NCI-H446 treated with DMSO at 0.1 percent for 48 hours (cell line): ENCODE data around the gene SLC25A48.

Experiments
- DNase-seq: peaks from one replicate; lab custom pipeline; 2025; lab: John Stamatoyannopoulos, UW

The SLC25A48 gene

GRCh38 chr5:135881244-135881643 is 46.8 kb downstream of the SLC25A48 start:
- DNase-seq, result no peak

DNA sequence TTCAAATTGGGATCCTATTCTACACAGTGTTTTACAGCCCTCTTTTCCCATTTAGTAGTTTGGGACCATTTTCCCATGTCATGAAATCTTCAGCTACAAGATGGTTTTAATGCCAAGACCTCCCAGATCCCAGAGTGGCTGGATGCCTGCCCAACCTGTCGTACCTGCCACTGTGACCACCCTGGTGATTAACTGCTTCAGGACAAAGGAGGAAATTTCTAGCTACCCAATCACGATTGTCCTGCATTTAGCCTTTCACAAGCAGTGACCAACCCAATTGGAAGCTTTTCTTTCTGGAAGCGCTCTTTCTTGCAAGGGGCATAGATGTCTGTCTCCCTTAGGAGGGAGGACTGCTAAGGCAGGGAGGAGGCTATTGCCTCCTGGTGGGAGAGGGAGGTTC is 47.4 kb downstream of the SLC25A48 start:
- no peak for DNase-seq

- DNase-seq, result no peak
These were observed 48.6 kb downstream of the SLC25A48 start for GRCh38 chr5:135883026-135883425.

- no peak for DNase-seq
These were observed 49.0 kb downstream of the SLC25A48 start for GRCh38 chr5:135883441-135883840.

GRCh38 chr5:135885031-135885430 is 50.6 kb downstream of the SLC25A48 start:
- DNase-seq, result no peak

GRCh38 chr5:135886136-135886535 is 51.7 kb downstream of the SLC25A48 start:
- no peak for DNase-seq

DNA sequence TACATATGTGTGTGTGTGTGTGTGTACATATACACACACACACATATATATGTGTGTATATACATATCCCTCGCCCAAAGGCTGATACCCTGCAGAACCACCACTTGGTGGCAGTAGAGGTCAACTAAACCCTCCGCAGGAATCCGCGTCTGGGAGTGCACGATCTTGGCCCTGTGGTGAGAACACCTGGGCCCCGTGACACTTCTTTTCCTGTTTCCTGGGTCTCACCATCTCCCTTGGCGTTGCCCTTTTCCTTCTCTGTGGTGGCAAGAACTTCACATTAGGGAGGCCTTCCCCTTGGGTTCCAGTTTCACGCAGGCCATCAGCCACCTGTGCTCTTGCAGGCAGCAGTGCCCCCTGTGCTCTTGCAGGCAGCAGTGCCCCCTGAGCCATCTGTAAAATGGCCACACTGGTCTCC is 53.0 kb downstream of the SLC25A48 start:
- no peak for DNase-seq

GRCh38 chr5:135887881-135888614 is 53.6 kb downstream of the SLC25A48 start:
- no peak for DNase-seq

DNA sequence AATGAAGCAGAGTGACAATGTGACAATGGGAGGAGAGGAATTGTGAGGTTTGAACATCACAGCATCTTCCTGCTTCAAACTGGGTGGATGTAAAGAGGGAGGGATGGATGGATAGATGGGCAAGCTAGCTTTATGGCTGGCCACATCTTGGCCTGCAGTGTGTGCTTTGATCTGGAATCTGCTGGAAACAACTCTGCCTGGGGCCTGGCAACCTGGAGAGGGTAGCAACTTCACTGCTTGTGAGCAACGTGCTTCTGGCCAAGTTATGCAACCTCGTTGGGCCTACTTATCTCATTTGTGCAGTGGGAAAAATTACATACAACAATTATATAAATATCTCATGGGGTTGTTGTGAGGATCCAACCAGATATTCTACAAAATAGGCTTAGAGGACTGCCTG is 55.8 kb downstream of the SLC25A48 start:
- DNase-seq, result no peak

DNA sequence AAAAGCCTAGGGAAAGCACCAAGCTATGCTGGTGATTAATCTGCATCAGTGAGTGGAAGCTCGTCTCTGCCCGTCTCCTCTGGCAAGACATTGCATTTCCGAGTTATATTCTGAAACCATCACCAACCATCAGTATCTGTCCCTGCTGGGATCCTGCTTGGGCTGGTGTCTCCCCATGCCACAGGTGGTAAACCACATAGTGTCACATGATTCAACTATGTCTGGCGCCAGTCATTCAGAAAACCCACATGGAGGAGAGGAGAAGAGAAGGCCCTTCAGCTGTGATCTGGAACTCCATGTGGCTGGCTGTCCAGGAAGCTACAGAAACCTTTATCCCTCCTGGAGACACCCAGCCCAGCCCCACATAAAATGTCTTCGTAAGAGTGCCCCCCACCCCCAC is 56.4 kb downstream of the SLC25A48 start:
- DNase-seq, result no peak

DNA sequence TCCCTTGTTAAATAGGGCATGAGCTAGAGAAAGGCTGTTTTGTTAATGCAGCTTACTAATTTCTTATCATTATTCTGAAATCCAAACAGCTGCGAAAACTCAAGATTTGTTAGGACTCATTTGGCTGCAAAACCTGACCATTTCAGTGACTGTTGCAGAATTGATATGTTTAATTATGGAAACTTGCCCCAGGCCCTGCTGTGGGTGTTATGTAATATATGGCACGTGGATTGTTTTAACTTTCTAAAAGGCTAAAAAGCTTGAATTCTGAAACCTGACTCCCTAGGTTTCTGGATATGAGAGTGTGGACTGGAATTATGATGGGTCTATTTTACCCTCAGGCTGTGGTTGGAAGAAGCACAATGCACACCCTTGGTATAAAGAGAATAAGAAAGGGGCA is 56.8 kb downstream of the SLC25A48 start:
- DNase-seq, result no peak

GRCh38 chr5:135891791-135892190 is 57.3 kb downstream of the SLC25A48 start:
- no peak for DNase-seq

GRCh38 chr5:135894276-135894675 is 59.8 kb downstream of the SLC25A48 start:
- DNase-seq, result no peak

GRCh38 chr5:135894789-135895188 is 60.3 kb downstream of the SLC25A48 start:
- DNase-seq, result no peak

GRCh38 chr5:135895474-135896006 is 61.1 kb downstream of the SLC25A48 start, which contains the start of gene IL9:
IL9 (minus strand) TSS chr5:135895841; CDS start chr5:135895816, 25 bp downstream.
- no peak for DNase-seq

DNA sequence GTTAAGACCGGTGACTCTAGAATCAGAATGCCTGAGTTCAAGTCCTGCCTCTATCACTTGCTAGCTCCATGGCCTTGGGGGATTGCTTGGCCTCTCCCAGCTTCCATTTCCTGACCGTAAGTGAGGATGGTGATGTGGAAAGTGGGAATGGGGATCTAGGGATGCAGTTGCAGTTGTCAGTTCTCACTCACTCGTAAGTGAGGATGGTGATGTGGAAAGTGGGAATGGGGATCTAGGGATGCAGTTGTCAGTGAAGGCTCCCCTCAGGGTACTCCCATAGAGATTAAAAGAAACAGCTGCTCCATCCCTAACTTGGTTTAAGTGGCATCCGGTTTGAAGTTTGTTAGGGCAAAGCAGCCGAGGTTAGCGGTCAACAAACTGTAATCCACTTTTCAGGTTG is 64.2 kb downstream of the SLC25A48 start:
- no peak for DNase-seq

- DNase-seq, result no peak
These were observed 65.8 kb downstream of the SLC25A48 start for GRCh38 chr5:135900276-135900675.

GRCh38 chr5:135901633-135902032 is 67.2 kb downstream of the SLC25A48 start:
- DNase-seq, result no peak

GRCh38 chr5:135905144-135905543 is 70.7 kb downstream of the SLC25A48 start:
- DNase-seq, result no peak

DNA sequence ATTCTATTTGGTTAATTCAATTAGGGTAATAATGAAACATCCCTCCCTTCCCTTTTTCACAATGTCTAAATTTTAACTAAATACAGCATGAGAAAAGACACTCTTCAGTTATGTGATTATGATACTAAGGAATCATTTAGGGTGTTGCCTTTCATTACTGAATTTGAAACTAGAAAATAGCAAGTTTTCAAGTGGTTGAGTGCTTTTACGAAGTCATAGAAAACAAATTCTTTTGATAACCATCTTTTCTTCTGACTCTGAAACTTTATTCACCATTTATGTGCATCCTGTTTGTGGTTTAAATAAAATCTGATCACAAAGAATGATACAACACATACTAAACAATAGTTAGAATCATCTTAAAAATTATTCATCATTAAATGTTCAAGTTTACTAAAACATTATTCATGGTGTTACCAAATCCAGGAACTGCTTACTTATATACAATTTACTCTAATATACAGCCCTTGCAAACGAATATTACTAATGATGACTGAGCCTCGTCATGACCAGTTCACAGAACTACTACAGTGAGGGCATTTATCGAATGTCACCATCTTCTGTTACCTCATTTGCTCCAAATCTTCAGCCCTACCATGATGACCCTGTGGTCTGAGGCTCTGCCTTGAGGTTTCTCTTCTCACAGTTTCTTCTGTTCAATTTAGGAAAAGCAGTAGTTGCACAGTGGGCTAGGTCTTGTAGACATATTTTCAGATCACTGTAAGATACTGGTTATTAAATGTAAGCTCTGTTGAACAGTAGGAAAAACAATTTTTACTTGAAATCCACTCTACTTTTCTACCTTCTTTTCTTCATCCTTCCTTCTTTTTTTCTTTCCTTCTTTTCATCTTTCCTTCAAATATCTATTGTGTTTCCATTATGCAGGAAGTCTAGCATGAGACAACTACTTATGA is 79.5 kb downstream of the SLC25A48 start:
- no peak for DNase-seq

DNA sequence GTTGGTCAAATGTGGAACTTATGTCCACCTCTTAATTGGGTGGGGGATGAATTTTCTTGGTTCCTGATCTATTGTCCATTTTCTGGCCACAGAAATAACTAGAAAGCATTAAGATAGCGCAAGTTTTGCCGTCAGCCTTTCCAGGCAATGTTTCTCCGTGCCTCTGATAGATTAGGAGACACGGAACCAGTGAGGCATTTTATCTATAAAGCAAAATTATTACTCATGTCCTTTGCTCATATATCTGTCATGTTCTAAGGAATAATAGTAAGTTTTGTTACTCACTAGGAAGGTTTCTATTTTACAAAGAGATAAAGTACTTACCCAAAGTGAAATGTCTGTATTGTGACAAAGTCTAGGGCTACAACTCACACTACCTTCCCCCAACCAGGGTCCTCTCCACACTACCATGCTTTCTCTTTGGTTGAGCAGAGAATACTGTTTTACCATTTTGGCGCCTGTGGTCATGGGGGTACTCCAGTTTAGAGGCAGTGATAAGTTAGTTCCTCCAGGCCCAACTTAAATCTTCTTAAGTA is 81.1 kb downstream of the SLC25A48 start:
- no peak for DNase-seq

- no peak for DNase-seq
These were observed 82.3 kb downstream of the SLC25A48 start for GRCh38 chr5:135916638-135917263.
